NCI-H510A (cell line): ENCODE data around the gene BRAF.
A peak's percentile ranks its signal among the peaks of the same experiment; 100 is the strongest.
"Not testable (repeated sequence)": the region's sequence is repeated elsewhere in the genome, so short reads cannot be mapped to it uniquely, and the experiment has no call there.

Experiments used
- DNase-seq: peaks from one replicate; lab custom pipeline; 2025; lab: John Stamatoyannopoulos, UW

The BRAF gene

DNA sequence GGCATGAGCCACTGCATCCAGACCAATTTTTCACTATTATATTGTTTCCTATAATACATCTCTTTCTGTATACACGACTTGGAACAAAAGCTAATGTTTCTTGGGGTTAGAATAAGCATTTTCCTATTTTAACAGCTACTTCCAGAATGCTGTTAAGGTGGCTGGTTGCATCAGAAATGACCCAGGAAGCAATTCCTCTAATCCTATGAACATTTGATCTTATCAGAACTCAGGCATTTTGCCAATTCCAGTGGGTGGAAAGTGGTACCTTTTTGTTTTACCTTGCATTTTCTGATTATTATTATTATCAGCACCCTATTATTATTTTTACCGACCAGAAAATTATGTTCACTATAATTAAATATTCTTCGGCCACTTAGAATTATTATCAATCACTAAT lies 154.9 kb downstream of the BRAF start:
- DNase-seq: no peak

GRCh38 chr7:140767418-140767817 lies 157.3 kb downstream of the BRAF start:
- DNase-seq: no peak

DNA sequence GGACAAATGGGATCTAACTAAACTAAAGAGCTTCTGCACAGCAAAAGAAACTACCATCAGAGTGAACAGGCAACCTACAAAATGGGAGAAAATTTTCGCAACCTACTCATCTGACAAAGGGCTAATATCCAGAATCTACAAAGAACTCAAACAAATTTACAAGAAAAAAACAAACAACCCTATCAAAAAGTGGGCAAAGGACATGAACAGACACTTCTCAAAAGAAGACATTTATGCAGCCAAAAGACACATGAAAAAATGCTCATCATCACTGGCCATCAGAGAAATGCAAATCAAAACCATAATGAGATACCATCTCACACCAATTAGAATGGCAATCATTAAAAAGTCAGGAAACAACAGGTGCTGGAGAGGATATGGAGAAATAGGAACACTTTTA lies 159.3 kb downstream of the BRAF start:
- not testable (repeated sequence) for DNase-seq

GRCh38 chr7:140763166-140763565 lies 161.6 kb downstream of the BRAF start:
- not testable (repeated sequence) for DNase-seq

GRCh38 chr7:140761375-140761774 lies 163.4 kb downstream of the BRAF start:
- not testable (repeated sequence) for DNase-seq

DNA sequence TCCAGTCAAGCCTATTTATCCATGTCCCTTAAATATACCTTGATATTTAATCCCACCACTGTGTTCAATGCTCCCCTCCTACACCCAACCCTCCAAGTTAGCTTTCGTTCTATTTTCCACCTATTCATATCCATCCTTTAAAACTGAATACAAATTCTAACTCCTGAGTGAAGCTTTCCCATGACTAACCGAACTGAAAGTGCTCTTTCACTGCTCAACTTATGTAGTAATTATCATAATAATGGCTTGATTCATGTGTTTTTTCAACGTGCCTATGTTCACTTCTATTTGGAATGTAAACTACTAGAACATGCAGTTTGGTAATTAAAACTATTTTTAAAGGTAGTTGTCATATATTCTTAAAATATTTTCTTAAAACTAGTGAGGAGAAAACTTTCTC lies 170.2 kb downstream of the BRAF start:
- DNase-seq: no peak

- DNase-seq: no peak
Observed at GRCh38 chr7:140752533-140752932, 172.2 kb downstream of the BRAF start.

GRCh38 chr7:140746751-140747150 lies 178.0 kb downstream of the BRAF start:
- no peak for DNase-seq

GRCh38 chr7:140745266-140746058 lies 179.3 kb downstream of the BRAF start:
- no peak for DNase-seq

DNA sequence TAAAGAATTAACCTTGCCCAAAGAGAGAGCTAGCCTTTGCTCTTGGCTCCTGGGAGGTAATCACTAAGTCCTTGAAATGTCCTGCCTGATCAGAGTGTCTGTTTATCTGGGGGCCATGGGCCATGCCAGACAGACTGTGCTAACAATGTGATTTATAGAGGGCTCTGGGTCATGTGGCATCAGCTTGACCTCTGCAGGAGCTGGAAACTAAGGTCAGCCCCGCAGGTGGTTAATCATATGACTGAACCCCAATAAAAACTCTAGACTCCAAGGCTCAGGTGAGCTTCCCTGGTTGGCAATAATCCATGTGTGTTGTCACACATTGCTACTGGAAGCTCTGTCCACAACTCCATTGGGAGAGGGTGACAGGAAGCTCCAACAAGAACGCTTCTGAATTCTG lies 180.7 kb downstream of the BRAF start:
- DNase-seq: no peak

DNA sequence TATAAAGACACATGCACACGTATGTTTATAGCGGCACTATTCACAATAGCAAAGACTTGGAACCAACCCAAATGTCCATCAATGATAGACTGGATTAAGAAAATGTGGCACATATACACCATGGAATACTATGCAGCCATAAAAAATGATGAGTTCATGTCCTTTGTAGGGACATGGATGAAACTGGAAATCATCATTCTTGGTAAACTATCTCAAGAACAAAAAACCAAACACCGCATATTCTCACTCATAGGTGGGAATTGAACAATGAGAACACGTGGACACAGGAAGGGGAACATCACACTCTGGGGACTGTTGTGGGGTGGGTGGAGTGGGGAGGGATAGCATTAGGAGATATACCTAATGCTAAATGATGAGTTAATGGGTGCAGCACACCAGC lies 181.5 kb downstream of the BRAF start:
- DNase-seq: not testable (repeated sequence)

DNA sequence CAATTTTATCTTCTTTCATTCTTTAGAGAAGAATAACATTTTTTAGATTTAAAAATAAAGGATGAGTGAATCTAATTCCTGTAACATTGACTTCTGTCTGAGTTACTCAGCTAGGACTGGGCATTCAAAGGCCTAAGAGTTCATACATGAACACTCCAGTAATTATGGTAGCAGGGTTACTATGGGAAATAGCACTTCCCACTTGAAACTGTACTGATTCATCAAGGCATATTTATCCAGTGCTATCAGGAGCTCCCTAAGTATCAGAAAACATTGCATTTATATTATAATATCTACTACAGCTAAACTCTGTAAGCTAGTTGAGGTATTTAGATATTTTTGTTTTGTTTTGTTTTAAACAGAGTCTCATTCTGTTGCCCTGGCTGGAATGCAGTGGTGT lies 186.4 kb downstream of the BRAF start:
- no peak for DNase-seq

- DNase-seq: no peak
Observed at GRCh38 chr7:140734729-140735128, 190.0 kb downstream of the BRAF start.

DNA sequence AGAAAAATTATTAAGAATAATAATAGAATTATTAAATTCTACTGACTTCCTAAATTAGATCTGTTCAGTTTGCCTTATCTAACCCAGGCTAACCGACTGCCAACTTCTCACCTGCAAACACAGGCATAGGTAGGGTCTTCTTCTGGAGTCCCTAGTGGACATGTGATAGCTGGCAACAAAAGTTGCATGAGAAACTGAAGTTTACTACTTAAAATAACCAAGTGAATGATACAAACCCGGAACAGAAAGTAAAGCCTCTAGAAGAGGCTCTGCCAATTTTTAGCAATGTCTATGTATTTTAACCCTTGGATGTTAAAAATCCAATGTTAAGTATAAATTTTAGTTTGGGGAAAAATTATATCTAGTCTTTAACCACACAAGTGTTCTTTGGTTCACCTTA lies 190.6 kb downstream of the BRAF start:
- DNase-seq: no peak

- peak; percentile 26 for DNase-seq
Observed at GRCh38 chr7:140732416-140732815, 192.3 kb downstream of the BRAF start.

DNA sequence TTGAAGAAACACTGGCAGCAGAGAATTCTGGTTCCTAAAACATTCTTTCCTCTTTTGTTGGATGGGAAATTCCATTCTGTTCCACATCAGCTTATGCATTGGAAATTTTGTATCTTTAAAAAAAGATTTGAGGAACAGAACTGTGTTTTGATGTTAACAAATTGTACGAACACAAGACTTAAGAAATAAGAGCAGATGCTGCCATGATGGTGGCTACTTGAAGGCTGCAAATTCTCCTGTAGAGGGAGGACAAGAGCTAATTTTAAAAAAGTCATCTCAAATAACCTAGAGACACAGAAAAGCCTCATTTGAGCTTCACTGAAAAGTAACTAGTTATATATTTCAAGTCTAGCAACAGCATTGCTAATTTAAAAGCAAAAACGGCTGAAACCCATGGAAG lies 198.4 kb downstream of the BRAF start:
- DNase-seq: no peak

DNA sequence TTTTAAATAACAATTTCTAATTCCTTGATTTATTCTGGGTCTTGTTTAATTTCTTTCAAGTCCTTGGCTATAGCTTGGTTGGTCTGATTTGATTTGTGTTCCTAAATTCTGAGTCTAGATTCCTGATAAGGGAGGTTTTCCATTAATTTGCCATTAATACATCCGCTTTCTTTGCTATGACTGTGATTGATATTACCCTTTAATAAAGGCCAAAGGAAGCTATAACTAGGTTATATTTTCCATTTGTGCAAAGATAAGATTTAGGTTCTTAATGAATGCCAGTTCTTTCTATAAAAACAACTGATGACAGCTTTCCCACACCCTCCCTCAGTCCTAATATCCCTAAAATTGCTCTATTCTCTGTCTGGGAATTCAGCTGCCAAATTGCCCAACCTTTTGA lies 200.0 kb downstream of the BRAF start:
- DNase-seq: no peak

- DNase-seq: no peak
Observed at GRCh38 chr7:140723574-140723973, 201.2 kb downstream of the BRAF start.

- no peak for DNase-seq
Observed at GRCh38 chr7:140723006-140723405, 201.7 kb downstream of the BRAF start.

GRCh38 chr7:140722254-140722653 lies 202.5 kb downstream of the BRAF start:
- no peak for DNase-seq

DNA sequence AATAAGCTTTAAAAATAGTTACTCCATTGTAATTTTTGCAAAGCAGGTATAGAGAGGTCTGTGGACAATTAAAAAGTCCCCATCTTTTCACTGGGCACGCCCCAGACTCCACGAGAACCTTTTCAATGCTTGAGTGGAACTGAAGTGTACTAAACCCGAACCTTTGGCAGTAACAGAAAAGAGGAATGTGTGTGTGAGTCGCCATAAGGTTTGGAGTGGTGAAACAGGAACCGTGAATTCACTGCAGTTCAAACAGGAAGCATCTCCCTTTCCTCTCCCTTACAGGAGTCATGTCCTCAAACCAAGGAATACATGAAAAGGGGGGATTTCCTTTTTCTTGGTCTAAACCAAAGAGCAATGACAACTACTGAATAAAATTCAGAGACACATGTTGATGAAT lies 205.0 kb downstream of the BRAF start:
- DNase-seq: peak; percentile 18

DNA sequence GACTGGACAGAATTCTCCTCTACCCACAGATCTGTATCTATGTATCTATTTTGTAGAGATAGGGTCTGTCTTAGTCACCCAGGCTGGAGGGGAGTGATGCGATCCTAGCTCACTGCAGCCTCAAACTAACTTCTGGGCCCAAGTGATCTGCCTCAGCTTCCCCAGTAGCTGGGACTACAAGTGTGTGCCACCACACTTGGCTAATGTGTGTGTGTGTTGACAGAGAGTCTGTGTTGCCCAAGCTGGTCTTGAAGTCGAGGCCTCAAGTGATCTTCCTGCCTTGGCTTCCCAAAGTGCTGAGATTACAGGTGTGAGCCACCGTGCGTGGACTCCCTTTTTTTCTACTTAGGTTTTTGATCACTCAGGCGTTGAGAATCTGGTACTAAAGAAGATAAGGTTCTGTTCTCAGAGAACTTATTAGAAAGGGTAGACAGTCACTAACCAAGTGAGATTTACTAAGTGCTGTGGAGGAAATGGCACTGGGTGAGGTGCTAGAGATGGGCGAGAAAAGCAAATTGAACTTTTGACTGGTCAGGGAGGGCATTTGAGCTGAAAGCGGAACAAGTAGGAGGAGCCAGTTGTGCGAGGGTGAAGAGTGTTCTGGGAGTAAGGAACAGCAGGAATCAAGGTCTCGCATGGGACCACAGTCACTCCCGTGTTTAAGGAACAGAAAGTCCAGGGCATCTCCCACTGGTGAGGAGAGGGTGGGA lies 210.2 kb downstream of the BRAF start:
- DNase-seq: no peak

DNA sequence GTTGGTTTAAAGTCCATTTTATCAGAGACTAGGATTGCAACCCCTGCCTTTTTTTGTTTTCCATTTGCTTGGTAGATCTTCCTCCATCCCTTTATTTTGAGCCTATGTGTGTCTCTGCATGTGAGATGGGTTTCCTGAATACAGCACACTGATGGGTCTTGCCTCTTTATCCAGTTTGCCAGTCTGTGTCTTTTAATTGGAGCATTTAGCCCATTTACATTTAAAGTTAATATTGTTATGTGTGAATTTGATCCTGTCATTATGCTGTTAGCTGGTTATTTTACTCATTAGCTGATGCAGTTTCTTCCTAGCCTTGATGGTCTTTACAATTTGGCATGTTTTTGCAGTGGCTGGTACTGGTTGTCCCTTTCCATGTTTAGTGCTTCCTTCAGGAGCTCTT lies 212.3 kb downstream of the BRAF start:
- DNase-seq: not testable (repeated sequence)

- not testable (repeated sequence) for DNase-seq
Observed at GRCh38 chr7:140708764-140709163, 216.0 kb downstream of the BRAF start.
